ENCODE results near the gene DCTN1. TPM values are rescaled to one million over a fixed set of nuclear protein-coding genes. Genes with fewer than 3 reads are reported as not detected.

The DCTN1 gene
- total RNA-seq, 2 donors from 2014 or later, result 68.9 to 71.4 TPM

- H3K4me1 Mint-ChIP-seq (ENCODE audit: low read depth), result peaks cover 4% of the 10 kb centered on the region
- H3K36me3 Mint-ChIP-seq (ENCODE audit: insufficient read depth in 2 of 2), result peaks cover 0 to 6% of the 10 kb centered on the region in 2 donors
- no peaks in the 10 kb centered on the region for H3K27me3 Mint-ChIP-seq (ENCODE audit: low read depth)
- H3K4me3 Mint-ChIP-seq, result no peak overlapping the region
- DNase-seq, result no peak
- no peaks in the 10 kb centered on the region for H3K9me3 Mint-ChIP-seq
- H3K27ac Mint-ChIP-seq, result no peak overlapping the region
- ATAC-seq (replicated peaks in 1 of 2), result no peak
Measured at GRCh38 chr2:74374509-74375205, 5.5 kb downstream of the DCTN1 start.

DNA sequence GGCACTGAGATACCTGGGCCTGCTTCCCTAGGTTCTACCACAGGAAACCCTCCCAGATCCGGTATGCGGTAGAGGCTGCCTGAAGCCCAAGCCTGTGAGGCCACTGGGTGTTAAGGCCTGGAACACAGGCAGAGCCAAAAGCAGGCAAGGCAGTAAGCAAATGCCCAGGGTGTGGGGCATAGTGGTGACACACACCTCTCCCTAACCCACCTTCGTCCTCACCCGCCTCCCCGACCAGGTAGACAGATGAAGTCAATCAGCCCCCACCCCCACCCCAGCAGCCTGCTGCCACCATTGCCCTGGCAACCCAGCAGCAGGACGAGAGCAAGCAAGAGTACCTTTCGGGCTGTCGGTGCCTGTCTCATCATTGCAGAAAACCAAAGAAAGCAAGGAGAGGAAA is 6.1 kb downstream of the DCTN1 start:
- Mint-ChIP-seq H3K27me3 (ENCODE audit: low read depth) (no peaks in the 10 kb centered on the region), H3K36me3 (ENCODE audit: insufficient read depth in 2 of 2) (peaks cover 0 to 8% of the 10 kb centered on the region in 2 donors), H3K9me3 (no peaks in the 10 kb centered on the region)

GRCh38 chr2:74373221-74373676 is 6.9 kb downstream of the DCTN1 start:
- DNase-seq, result no peak
- Mint-ChIP-seq H3K27me3 (ENCODE audit: low read depth) (no peaks in the 10 kb centered on the region), H3K4me1 (ENCODE audit: low read depth) (peaks cover 4% of the 10 kb centered on the region), H3K36me3 (ENCODE audit: insufficient read depth in 2 of 2) (peaks cover 0 to 10% of the 10 kb centered on the region in 2 donors), H3K27ac (no peak overlapping the region), H3K4me3 (no peak overlapping the region), H3K9me3 (no peaks in the 10 kb centered on the region)
- no peak for ATAC-seq (replicated peaks in 1 of 2)

More for the DNA sequence above, 6.1 kb downstream of the DCTN1 start:
- DNase-seq (no peak), ATAC-seq (replicated peaks in 1 of 2) (no peak)
- Mint-ChIP-seq H3K27ac (no peak overlapping the region), H3K4me1 (ENCODE audit: low read depth) (peaks cover 4% of the 10 kb centered on the region), H3K4me3 (no peak overlapping the region)

GRCh38 chr2:74372674-74373073 is 7.4 kb downstream of the DCTN1 start:
- no peak overlapping the region for H3K27ac Mint-ChIP-seq
- no peak overlapping the region for H3K4me3 Mint-ChIP-seq
- ATAC-seq (replicated peaks in 1 of 2) (no peak), DNase-seq (no peak)
- H3K4me1 Mint-ChIP-seq (ENCODE audit: low read depth), result peaks cover 4% of the 10 kb centered on the region
- H3K36me3 Mint-ChIP-seq (ENCODE audit: insufficient read depth in 2 of 2), result peaks cover 0 to 12% of the 10 kb centered on the region in 2 donors
- no peaks in the 10 kb centered on the region for H3K27me3 Mint-ChIP-seq (ENCODE audit: low read depth)
- H3K9me3 Mint-ChIP-seq, result no peaks in the 10 kb centered on the region

- Mint-ChIP-seq H3K9me3 (no peaks in the 10 kb centered on the region), H3K27me3 (ENCODE audit: low read depth) (no peaks in the 10 kb centered on the region), H3K36me3 (ENCODE audit: insufficient read depth in 2 of 2) (peaks cover 0 to 14% of the 10 kb centered on the region in 2 donors), H3K27ac (no peak overlapping the region), H3K4me3 (no peak overlapping the region), H3K4me1 (ENCODE audit: low read depth) (peaks cover 4% of the 10 kb centered on the region)
- ATAC-seq (replicated peaks in 1 of 2) (no peak), DNase-seq (no peak)
Measured at GRCh38 chr2:74371421-74371820, 8.7 kb downstream of the DCTN1 start.

GRCh38 chr2:74369976-74370375 is 10.1 kb downstream of the DCTN1 start:
- H3K27me3 Mint-ChIP-seq (ENCODE audit: low read depth), result no peaks in the 10 kb centered on the region
- no peak overlapping the region for H3K4me3 Mint-ChIP-seq
- no peak overlapping the region for H3K27ac Mint-ChIP-seq
- peaks cover 2% of the 10 kb centered on the region for H3K4me1 Mint-ChIP-seq (ENCODE audit: low read depth)
- peaks cover 0 to 15% of the 10 kb centered on the region in 2 donors for H3K36me3 Mint-ChIP-seq (ENCODE audit: insufficient read depth in 2 of 2)
- DNase-seq, result no peak
- no peaks in the 10 kb centered on the region for H3K9me3 Mint-ChIP-seq
- no peak for ATAC-seq (replicated peaks in 1 of 2)

DNA sequence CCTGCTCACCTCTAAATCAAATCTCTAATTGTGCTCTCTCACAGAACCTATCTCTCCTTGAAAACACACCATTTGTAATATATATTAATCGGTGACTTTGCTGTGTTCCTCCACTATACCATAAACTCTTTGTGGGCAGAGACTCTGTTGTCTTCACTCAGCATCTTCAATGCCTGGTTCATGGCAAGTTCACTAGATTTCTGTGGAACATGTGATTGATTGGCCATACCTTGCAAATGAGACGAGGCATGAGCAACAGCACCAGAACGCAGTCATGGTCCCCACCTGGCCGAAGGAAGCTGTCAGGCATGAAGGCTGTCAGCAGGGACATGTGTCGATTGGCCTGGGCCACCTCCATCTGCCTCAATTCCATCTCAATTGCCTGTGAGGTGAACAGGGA is 11.6 kb downstream of the DCTN1 start:
- Mint-ChIP-seq H3K27me3 (ENCODE audit: low read depth) (no peaks in the 10 kb centered on the region), H3K4me1 (ENCODE audit: low read depth) (no peaks in the 10 kb centered on the region), H3K27ac (no peak overlapping the region), H3K9me3 (no peaks in the 10 kb centered on the region), H3K4me3 (no peak overlapping the region), H3K36me3 (ENCODE audit: insufficient read depth in 2 of 2) (peaks cover 0 to 15% of the 10 kb centered on the region in 2 donors)
- no peak for DNase-seq
- no peak for ATAC-seq (replicated peaks in 1 of 2)

GRCh38 chr2:74367789-74368188 is 12.3 kb downstream of the DCTN1 start:
- peaks cover 0 to 15% of the 10 kb centered on the region in 2 donors for H3K36me3 Mint-ChIP-seq (ENCODE audit: insufficient read depth in 2 of 2)
- no peak overlapping the region for H3K27ac Mint-ChIP-seq
- no peak overlapping the region for H3K4me3 Mint-ChIP-seq
- H3K27me3 Mint-ChIP-seq (ENCODE audit: low read depth), result no peaks in the 10 kb centered on the region
- H3K9me3 Mint-ChIP-seq, result no peaks in the 10 kb centered on the region
- ATAC-seq (replicated peaks in 1 of 2) (no peak), DNase-seq (no peak)
- H3K4me1 Mint-ChIP-seq (ENCODE audit: low read depth), result no peaks in the 10 kb centered on the region

DNA sequence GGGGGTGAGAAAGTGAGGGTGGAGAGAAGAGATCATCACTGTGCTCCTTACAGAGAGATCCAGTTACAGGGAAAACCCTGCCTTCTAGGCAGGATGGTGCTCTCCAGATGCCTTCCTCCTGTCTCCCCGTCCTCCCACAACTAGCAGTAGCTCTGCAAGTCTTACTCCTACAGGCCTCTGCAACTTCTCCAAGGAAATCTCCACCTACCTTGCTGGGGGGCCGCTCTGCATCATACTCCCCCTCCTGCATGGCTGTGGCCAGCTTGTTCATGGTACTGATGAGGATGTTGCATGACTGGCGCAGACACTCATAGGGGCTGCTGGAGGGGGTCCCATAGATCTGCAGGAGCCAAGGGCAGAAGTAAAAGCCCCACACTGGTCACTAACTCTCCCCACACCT is 14.1 kb downstream of the DCTN1 start:
- H3K4me1 Mint-ChIP-seq (ENCODE audit: low read depth), result no peaks in the 10 kb centered on the region
- H3K27me3 Mint-ChIP-seq (ENCODE audit: low read depth), result no peaks in the 10 kb centered on the region
- H3K4me3 Mint-ChIP-seq, result no peak overlapping the region
- no peaks in the 10 kb centered on the region for H3K9me3 Mint-ChIP-seq
- DNase-seq (no peak), ATAC-seq (replicated peaks in 1 of 2) (no peak)
- H3K27ac Mint-ChIP-seq, result no peak overlapping the region
- peaks cover 6 to 15% of the 10 kb centered on the region in 2 donors for H3K36me3 Mint-ChIP-seq (ENCODE audit: insufficient read depth in 2 of 2)

GRCh38 chr2:74364533-74365505 is 15.3 kb downstream of the DCTN1 start:
- Mint-ChIP-seq H3K27ac (no peak overlapping the region), H3K36me3 (ENCODE audit: insufficient read depth in 2 of 2) (peaks cover 8 to 10% of the 10 kb centered on the region in 2 donors), H3K4me1 (ENCODE audit: low read depth) (no peaks in the 10 kb centered on the region), H3K27me3 (ENCODE audit: low read depth) (no peaks in the 10 kb centered on the region), H3K4me3 (no peak overlapping the region), H3K9me3 (no peaks in the 10 kb centered on the region)
- ATAC-seq (replicated peaks in 1 of 2) (no peak), DNase-seq (no peak)

DNA sequence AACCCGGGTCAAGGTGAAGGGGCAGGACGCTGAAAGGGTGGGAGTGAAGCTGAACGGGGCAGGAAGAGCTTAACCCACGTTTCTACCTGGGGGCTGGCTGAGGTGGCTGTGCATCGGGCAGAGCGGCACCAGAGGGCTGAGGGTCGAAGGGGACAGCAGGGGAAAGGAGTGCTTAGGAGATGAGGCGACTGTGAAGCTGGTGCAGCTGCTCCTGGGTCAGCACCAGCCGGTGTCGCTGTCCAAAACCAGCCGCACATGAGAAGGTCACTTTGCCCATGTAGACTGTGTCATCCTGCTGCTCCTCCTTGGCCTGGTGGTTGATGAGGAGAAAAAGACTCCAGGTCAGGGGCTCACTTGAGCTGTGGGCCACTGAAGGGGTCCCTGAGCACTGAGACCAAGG is 18.8 kb downstream of the DCTN1 start:
- no peaks in the 10 kb centered on the region for H3K9me3 Mint-ChIP-seq
- DNase-seq (no peak), ATAC-seq (replicated peaks in 1 of 2) (no peak)
- peaks cover 6 to 8% of the 10 kb centered on the region in 2 donors for H3K36me3 Mint-ChIP-seq (ENCODE audit: insufficient read depth in 2 of 2)
- no peak overlapping the region for H3K4me3 Mint-ChIP-seq
- H3K27me3 Mint-ChIP-seq (ENCODE audit: low read depth), result no peaks in the 10 kb centered on the region
- no peaks in the 10 kb centered on the region for H3K4me1 Mint-ChIP-seq (ENCODE audit: low read depth)
- H3K27ac Mint-ChIP-seq, result no peak overlapping the region

DNA sequence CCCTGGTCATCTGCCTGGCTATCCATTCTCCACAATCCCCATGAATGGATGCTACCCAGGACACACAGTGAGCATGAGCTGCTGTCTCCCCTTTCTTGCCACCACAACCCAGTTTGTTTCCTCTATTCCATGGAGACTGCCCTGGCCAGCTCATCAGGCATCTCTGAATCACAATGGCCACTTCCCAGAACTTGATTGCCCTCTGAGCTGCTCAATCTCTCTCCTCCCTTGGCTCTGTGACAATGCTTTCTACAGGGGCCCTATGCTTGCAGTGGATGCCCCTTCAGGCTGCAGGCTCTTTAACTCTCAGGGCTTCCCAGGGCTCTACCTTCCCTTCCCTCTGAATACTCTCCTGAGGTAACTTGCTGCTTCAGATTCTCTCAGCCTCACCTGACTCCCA is 22.5 kb downstream of the DCTN1 start:
- H3K27me3 Mint-ChIP-seq (ENCODE audit: low read depth), result no peaks in the 10 kb centered on the region
- no peaks in the 10 kb centered on the region for H3K9me3 Mint-ChIP-seq
- H3K4me1 Mint-ChIP-seq (ENCODE audit: low read depth), result no peaks in the 10 kb centered on the region
- H3K36me3 Mint-ChIP-seq (ENCODE audit: insufficient read depth in 2 of 2), result peaks cover 6 to 8% of the 10 kb centered on the region in 2 donors
- DNase-seq (no peak), ATAC-seq (replicated peaks in 1 of 2) (no peak)
- H3K27ac Mint-ChIP-seq, result no peak overlapping the region
- no peak overlapping the region for H3K4me3 Mint-ChIP-seq

GRCh38 chr2:74349889-74350288 is 30.2 kb downstream of the DCTN1 start:
- H3K9me3 Mint-ChIP-seq, result no peaks in the 10 kb centered on the region
- H3K4me3 Mint-ChIP-seq, result no peak overlapping the region
- DNase-seq, result no peak
- no peaks in the 10 kb centered on the region for H3K27me3 Mint-ChIP-seq (ENCODE audit: low read depth)
- no peak overlapping the region for H3K27ac Mint-ChIP-seq
- no peaks in the 10 kb centered on the region for H3K36me3 Mint-ChIP-seq (ENCODE audit: insufficient read depth in 2 of 2)
- ATAC-seq (replicated peaks in 1 of 2), result no peak
- H3K4me1 Mint-ChIP-seq (ENCODE audit: low read depth), result no peaks in the 10 kb centered on the region

Measured in activated T-cell treated with anti-CD3 and anti-CD28 coated beads, Interleukin-2, amount 50 U/mL, for 72 hours (primary cell).